ENCODE results near the gene ITGA11.

The ITGA11 gene

GRCh38 chr15:68418611-68419161 lies 13.3 kb downstream of the ITGA11 start:
- no peak overlapping the region for H3K27ac ChIP-seq
- ChIA-PET CTCF (no interaction called here), POLR2A (ENCODE audit: low non-redundant PET) (no interaction called here)
- no peak for DNase-seq (ENCODE audit: low spot score)
- TF ChIP-seq CTCF (conservative IDR thresholded peaks at IDR 0.05; ENCODE audit: low read depth): no peak

GRCh38 chr15:68417897-68418296 lies 14.1 kb downstream of the ITGA11 start:
- H3K27ac ChIP-seq: no peak overlapping the region
- ChIA-PET CTCF (interaction anchor here (0.5 kb wide), 1 partner anchor 256 kb away, joined by 3 read pairs; no protein-coding TSS in a partner anchor), POLR2A (ENCODE audit: low non-redundant PET) (no interaction called here)
- TF ChIP-seq CTCF (conservative IDR thresholded peaks at IDR 0.05; ENCODE audit: low read depth): no peak
- DNase-seq (ENCODE audit: low spot score): no peak

- POLR2A ChIA-PET (ENCODE audit: low non-redundant PET): no interaction called here
- no peak for DNase-seq (ENCODE audit: low spot score)
- TF ChIP-seq CTCF (conservative IDR thresholded peaks at IDR 0.05; ENCODE audit: low read depth): no peak
- no peak overlapping the region for H3K27ac ChIP-seq
- CTCF ChIA-PET: interaction anchor here (0.5 to 0.7 kb wide), 3 partner anchors 11 to 554 kb away, joined by 3 read pairs; no protein-coding TSS in a partner anchor
Observed at GRCh38 chr15:68417051-68417450, 14.9 kb downstream of the ITGA11 start.

GRCh38 chr15:68416158-68416535 lies 15.8 kb downstream of the ITGA11 start:
- H3K27ac ChIP-seq: no peak overlapping the region
- no peak for DNase-seq (ENCODE audit: low spot score)
- CTCF ChIA-PET: no interaction called here
- POLR2A ChIA-PET (ENCODE audit: low non-redundant PET): interaction anchor here (0.6 kb wide), 1 partner anchor 717 kb away, joined by 3 read pairs; no protein-coding TSS in a partner anchor
- TF ChIP-seq CTCF (conservative IDR thresholded peaks at IDR 0.05; ENCODE audit: low read depth): no peak

- TF ChIP-seq CTCF (conservative IDR thresholded peaks at IDR 0.05; ENCODE audit: low read depth): no peak
- POLR2A ChIA-PET (ENCODE audit: low non-redundant PET): interaction anchor here (0.6 kb wide), 1 partner anchor 718 kb away, joined by 3 read pairs; no protein-coding TSS in a partner anchor
- CTCF ChIA-PET: no interaction called here
- H3K27ac ChIP-seq: no peak overlapping the region
- no peak for DNase-seq (ENCODE audit: low spot score)
Observed at GRCh38 chr15:68415501-68416157, 16.3 kb downstream of the ITGA11 start.

- CTCF ChIA-PET: no interaction called here
- POLR2A ChIA-PET (ENCODE audit: low non-redundant PET): no interaction called here
Observed at GRCh38 chr15:68415061-68415460, 16.9 kb downstream of the ITGA11 start.

More at GRCh38 chr15:68415061-68415460, 16.9 kb downstream of the ITGA11 start:
- no peak overlapping the region for H3K27ac ChIP-seq
- no peak for TF ChIP-seq CTCF (conservative IDR thresholded peaks at IDR 0.05; ENCODE audit: low read depth)
- DNase-seq (ENCODE audit: low spot score): no peak

Data from RWPE1 (cell line).